ENCODE results near the gene TMEM61.

TMEM61 gene

GRCh38 chr1:54986025-54986424 is 5.6 kb downstream of the TMEM61 start:
- DNase-seq = no peak

- no peak for DNase-seq
Measured at GRCh38 chr1:54986533-54986932, 6.1 kb downstream of the TMEM61 start.

DNA sequence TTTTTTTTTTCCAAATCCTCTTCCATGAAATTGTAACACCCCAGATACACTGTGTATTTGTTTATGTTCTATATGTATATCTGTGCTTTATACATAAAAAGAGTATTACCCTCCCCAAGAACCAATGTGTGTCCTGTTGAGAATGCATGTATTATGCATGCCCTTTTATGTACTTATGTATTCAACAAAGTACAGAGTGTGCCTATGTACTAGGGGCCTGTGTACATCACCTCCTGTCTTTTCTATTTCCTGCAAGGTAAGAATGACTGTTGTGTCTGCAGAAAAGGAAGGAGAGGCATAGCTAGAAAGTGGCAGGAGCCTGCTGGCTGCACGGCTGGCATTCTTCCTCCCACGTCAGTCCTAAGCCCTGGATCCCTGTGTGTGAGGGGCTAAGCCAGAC is 7.0 kb downstream of the TMEM61 start:
- no peak for DNase-seq

DNA sequence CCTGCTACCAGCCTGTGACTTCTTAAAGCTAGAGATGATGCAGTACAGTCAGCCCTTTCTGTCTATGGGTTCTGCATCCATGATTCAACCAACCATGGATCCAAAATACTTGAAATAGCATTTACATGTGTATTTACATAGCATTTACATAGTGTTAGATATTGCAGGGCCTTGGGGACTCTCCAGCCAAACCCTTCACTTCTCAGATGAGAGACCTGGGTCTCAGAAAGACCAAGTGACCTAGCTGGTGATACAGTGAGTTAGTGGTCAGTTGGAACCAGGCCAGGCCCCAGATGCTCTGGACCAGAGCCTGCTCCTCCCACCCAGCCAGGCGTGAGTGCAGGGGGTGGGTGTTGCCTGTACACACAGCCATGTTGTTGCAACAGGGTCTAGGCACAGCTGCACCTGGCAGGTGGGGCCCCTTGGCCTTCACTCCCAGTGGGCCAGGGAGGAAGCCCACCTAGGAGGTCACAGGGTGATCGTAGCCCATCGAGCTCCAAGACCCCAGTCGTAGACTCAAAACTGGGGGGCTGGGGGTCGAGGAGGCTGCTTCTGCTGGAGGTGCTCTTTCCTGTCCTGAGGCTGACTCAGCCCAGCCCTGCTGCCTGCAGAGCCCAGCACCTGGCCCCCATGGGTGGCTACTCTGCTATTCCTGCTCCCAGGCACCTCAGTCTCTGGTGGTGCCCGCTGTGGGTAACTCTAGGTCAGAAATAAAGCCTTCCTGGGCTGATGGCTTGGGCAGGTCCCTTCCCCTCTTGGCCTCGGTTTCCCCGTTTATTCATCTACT is 7.7 kb downstream of the TMEM61 start:
- peak; percentile 81 for DNase-seq

DNA sequence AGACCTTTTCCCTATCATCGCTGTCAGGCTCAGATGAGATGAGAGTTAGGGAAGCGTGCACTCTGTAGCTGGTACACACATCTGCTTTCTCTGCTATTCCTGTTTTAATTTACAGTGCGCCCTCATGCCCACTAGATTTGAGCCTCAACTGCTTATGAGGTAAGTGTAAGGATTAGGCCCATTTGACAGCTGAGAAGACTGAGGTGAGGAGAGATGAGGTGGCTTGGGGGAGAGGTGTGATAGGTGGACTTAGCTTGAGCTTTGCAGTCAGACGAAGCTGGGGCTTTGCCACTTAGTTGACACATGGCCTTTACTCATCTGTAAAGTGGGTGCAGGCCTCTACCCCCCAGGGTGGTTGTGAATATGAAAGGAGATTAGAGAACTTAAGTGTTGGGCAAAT is 8.5 kb downstream of the TMEM61 start:
- DNase-seq = no peak

- no peak for DNase-seq
Measured at GRCh38 chr1:54989473-54989872, 9.0 kb downstream of the TMEM61 start.

GRCh38 chr1:54989968-54990810 is 9.8 kb downstream of the TMEM61 start:
- peak; percentile 39 for DNase-seq

DNA sequence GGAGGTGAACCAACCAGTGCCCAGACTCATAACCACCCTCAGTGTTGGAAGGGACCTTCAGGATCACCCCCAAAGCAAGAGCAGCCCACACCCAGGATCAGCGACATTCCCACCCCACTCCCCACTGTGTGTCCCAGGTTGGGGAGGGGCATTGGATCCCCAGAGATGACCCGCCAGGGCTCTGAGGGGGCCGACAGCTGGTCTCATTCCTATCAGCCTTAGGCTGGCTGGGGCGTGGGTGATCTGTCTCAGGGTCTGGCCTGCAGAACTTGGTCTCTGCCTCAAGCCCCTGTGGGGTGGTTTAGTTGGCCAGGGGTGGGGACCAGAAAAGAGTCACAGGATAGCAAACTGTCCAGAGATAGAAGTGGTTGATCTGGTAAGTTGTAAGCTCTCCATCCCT is 10.5 kb downstream of the TMEM61 start:
- no peak for DNase-seq

DNA sequence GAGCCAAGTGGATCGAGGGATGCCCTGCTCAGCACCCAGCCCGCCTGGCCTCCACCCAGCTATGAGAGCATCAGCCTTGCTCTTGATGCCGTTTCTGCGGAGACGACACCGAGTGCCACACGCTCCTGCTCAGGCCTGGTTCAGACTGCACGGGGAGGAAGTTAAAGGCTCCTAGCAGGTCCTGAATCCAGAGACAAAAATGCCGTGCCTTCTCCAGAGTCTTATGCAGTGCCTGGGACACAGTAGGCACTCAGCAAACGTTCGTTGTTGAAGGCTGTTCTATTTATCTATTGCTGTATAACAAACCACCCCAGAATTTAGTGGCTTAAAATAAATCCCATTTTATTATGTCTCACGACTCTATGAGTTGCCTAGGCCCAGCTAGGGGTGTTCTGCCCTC is 11.5 kb downstream of the TMEM61 start:
- no peak for DNase-seq

DNA sequence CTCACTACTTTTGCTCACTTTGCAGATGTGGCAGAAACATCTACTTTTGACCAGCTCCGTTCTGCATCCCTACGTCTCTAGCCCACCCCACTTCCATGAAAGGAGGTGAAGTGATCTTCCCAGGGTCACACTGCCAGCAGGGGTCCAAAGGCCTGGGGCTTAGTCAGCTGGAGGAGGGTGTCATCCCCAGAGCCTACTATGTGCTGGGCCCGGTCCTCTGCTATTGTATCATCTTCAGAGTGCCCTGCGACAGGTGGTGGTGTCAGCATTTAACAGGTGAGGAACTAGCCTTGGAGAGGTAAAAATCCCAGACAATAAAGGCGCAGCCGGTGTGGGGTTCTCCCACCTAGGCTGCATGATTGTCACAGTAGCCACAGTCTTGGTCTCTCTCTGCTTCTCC is 12.7 kb downstream of the TMEM61 start:
- DNase-seq = no peak

DNA sequence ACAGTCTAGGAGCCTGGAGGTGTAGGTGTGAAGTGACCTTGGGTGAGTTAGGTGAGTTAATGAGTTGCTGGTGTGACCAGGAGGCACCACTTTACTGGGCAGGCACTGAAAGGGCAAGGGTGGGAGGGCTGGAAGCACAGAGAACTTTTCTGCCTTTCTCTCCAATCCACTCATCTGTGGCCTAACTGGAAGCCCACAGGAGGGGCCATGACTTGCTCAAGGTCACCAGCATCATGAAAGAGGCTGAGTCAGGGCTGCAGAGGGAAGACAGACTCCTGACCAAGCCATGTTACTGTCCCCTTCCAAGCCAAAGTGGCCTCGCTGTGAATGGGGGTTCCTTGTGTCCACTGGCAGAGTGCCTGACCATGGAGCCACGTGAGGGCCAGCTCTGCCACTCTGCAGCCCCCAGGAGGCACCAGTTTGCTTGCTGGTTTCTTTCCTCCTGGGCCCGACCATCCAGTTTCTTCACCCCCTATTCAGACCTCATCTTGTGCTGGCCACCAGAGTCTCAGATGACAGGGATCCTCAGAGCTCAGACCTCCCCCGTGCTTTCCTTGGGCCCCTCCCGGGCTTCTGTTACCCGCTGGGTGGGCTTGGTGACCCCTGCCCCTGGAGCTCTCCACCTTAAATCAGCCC is 14.0 kb downstream of the TMEM61 start:
- no peak for DNase-seq

GRCh38 chr1:54995013-54995760 is 14.8 kb downstream of the TMEM61 start:
- DNase-seq = no peak

DNA sequence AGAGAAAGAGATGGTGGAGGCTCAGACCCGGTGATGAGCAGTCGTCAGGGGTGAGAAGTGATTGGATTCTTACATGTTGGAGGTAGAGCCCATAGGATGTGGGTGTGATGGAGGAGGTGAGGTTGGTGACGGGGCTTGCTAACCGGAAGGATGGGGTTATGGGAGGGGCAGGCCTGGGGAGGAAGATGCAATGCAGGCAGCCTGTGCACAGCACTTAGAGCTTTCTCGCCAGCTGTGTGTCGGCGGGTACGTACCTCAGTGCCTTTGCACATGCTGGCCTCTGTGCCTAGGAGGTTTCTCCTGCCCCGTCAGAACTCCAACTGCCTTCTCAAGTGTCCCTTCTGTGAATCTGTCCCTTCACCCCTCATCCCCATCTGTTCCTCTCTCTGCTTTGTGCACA is 15.4 kb downstream of the TMEM61 start:
- no peak for DNase-seq

GRCh38 chr1:54996359-54996868 is 16.0 kb downstream of the TMEM61 start:
- peak; percentile 75 for DNase-seq

- no peak for DNase-seq
Measured at GRCh38 chr1:54996869-54997710, 16.7 kb downstream of the TMEM61 start.

- no peak for DNase-seq
Measured at GRCh38 chr1:54997711-54997986, 17.2 kb downstream of the TMEM61 start.

- no peak for DNase-seq
Measured at GRCh38 chr1:54998100-54998499, 17.7 kb downstream of the TMEM61 start.

DNA sequence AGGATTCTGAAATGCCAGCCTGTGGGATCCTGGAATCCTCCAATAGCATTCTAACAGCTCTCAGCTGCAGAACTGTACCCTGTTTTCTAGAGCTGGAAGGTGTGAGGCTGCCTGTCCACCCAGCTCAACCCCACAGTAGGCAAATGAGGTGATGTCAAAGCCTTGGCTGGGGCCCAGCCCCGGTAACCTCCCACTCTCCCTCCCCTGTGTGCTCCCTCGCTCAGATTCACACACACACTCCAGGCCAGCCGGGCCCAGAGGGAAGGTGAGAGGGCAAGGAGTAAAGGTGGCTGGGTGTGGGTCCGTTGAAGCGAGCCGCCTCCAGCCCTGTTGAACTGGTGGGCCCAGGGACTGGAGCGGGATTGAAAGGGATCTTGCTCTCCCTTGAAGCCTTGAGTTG is 18.2 kb downstream of the TMEM61 start, which contains the start of gene BSND:
Gene BSND (plus strand): TSS at position 257 of the 400 bp plus-strand sequence. CDS start 254 bp downstream, outside the sequence.
- DNase-seq = no peak

GRCh38 chr1:55000110-55001085 is 20.0 kb downstream of the TMEM61 start:
- no peak for DNase-seq

DNA sequence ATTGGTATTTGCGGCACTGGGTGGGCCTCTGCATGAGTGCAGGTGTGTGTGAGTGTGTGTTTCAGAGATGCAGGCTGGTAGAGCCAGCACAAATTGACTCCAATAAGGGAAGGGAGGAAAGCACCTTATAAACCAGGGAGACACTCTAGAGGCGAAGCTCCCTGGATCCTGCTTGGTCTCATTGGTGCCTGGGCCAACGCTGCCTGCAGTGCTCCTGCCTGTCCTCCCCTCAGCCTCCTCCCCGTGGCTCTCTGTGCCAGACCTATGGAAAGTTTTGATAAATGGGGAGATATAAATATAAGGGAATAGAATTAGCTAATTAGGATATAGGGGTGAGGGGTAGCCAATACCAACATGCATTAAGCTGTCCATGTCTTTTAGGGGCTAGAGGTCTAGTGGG is 20.9 kb downstream of the TMEM61 start:
- DNase-seq = no peak
